ENCODE measurements around the gene SLC6A2. TPM values are rescaled to one million over a fixed set of nuclear protein-coding genes. Genes with fewer than 3 reads are reported as not detected.

The SLC6A2 gene
- total and polyA plus RNA-seq, 2 experiments from 2014 or later, result 0.35 to 0.39 TPM

- ATAC-seq, result no peak
- H4K20me1 ChIP-seq (replicated peaks; ENCODE audit: insufficient read depth), result no peaks in the 10 kb centered on the region; the same call in 1 of the 2 replicates
- Mint-ChIP-seq H3K4me3 (no peak overlapping the region), H3K4me1 (no peaks in the 10 kb centered on the region), H3K36me3 (ENCODE audit: low read depth) (no peaks in the 10 kb centered on the region), H3K9me3 (no peaks in the 10 kb centered on the region), H3K27ac (no peak overlapping the region), H3K27me3 (ENCODE audit: insufficient read depth, low read depth, poor library complexity) (peaks cover 2% of the 10 kb centered on the region)
- no peak for DNase-seq (ENCODE audit: low spot score)
- no peak overlapping the region for H3K4me3 ChIP-seq
- H3K4me1 ChIP-seq (ENCODE audit: insufficient read depth), result no peaks in the 10 kb centered on the region
- no peak for TF ChIP-seq ZNF114 (CRISPR knock-in tag; IDR thresholded peaks at IDR 0.05)
- TF ChIP-seq CTCF (conservative IDR thresholded peaks at IDR 0.05; ENCODE audit: low read depth in 2 of 2), result no peak
- no peak for TF ChIP-seq POLR2AphosphoS5 (IDR thresholded peaks at IDR 0.05; ENCODE audit: low read depth)
- no peak for TF ChIP-seq ZNF331 (CRISPR knock-in tag; IDR thresholded peaks at IDR 0.05; ENCODE audit: low read depth)
- no peak for TF ChIP-seq EZH2 (IDR thresholded peaks at IDR 0.05; ENCODE audit: low read depth, unreplicated experiment)
- TF ChIP-seq NANOG (IDR thresholded peaks at IDR 0.05; ENCODE audit: borderline replicate concordance), result no peak
- TF ChIP-seq STAT1 (IDR thresholded peaks at IDR 0.05; ENCODE audit: unreplicated experiment), result no peak
- TF ChIP-seq JUNB (IDR thresholded peaks at IDR 0.05; ENCODE audit: unreplicated experiment), result no peak
- TF ChIP-seq EZH2phosphoT487 (IDR thresholded peaks at IDR 0.05; ENCODE audit: unreplicated experiment), result no peak
- no peak for TF ChIP-seq ZNF462 (CRISPR knock-in tag; IDR thresholded peaks at IDR 0.05)
- no peak for TF ChIP-seq REST (IDR thresholded peaks at IDR 0.05; ENCODE audit: unreplicated experiment)
- TF ChIP-seq CREB1 (CRISPR knock-in tag; IDR thresholded peaks at IDR 0.05; ENCODE audit: low read depth), result no peak
- TF ChIP-seq ETS1 (IDR thresholded peaks at IDR 0.05), result no peak
- no peaks in the 10 kb centered on the region for H3F3A ChIP-seq (replicated peaks; ENCODE audit: low read depth)
- no peak overlapping the region for H3K27ac ChIP-seq (ENCODE audit: low read depth)
- no peak overlapping the region for H2AFZ ChIP-seq
- H3K79me2 ChIP-seq (replicated peaks; ENCODE audit: insufficient read depth), result no peaks in the 10 kb centered on the region
- no peaks in the 10 kb centered on the region for H3K27me3 ChIP-seq (ENCODE audit: insufficient read depth)
- no peak overlapping the region for H3K4me2 ChIP-seq
- H3K36me3 ChIP-seq (ENCODE audit: insufficient read depth), result no peaks in the 10 kb centered on the region
- no peaks in the 10 kb centered on the region for H3K9me2 ChIP-seq (ENCODE audit: insufficient read depth)
Observed at GRCh38 chr16:55717326-55717725, 61.5 kb downstream of the SLC6A2 start.
